Caco-2 (cell line): ENCODE data around the gene GFRA4. TPM values are rescaled to one million over a fixed set of nuclear protein-coding genes. Genes with fewer than 3 reads are reported as not detected.

ENCODE experiments used
- BruUV-seq: library from RNA; stranded (reverse); fragments of 400-500 nt; replicated peaks from 2 replicates; lab custom pipeline; 2021; lab: Mats Ljungman, UMichigan
- CTCF ChIA-PET: fragments of 300-600 bp; sonication (Branson Sonifier 250); formaldehyde crosslinking; loops from one replicate; lab custom pipeline; 2022; ENCODE audit warnings: antibody characterized with exemption; lab: Charles Lee
- POLR2A ChIA-PET: fragments of 300-600 bp; sonication (Branson Sonifier 250); formaldehyde crosslinking; loops from one replicate; lab custom pipeline; 2022; ENCODE audit warnings: antibody characterized with exemption; lab: Charles Lee
- DNase-seq, 2 experiments: peaks; one replicate each; pipeline versions ENCODE4 v3.0.0 to v3.0.0-alpha.2; 2020 to 2022
- H3K27me3 ChIP-seq: replicated peaks from 2 replicates; pipeline ENCODE4 v1.6.0; 2011; ENCODE audit warnings: low read length; ENCODE audit not compliant: control insufficient read depth, insufficient read depth
- H3K36me3 ChIP-seq: 2 replicates; pipeline ENCODE4 v1.5.1; 2011; ENCODE audit warnings: low read length; ENCODE audit not compliant: control insufficient read depth, insufficient read depth
- H3K4me1 ChIP-seq: fragments of 250-450 bp; sonication (Bioruptor Pico); 2 replicates; pipeline ENCODE4 v1.5.1; 2020; ENCODE audit warnings: mild to moderate bottlenecking
- H3K4me3 ChIP-seq: 2 replicates; pipeline ENCODE4 v1.5.1; 2011; ENCODE audit warnings: low read depth, mild to moderate bottlenecking, control low read depth, low read length
- H3K9me3 ChIP-seq: fragments of 250-450 bp; sonication (Bioruptor Pico); 2 replicates; pipeline ENCODE4 v1.5.1; 2020; ENCODE audit warnings: mild to moderate bottlenecking, moderate library complexity
- H3K27ac Mint-ChIP-seq: one replicate; pipeline ENCODE4 v1.8.0; 2022; ENCODE audit warnings: mixed read lengths; ENCODE audit not compliant: unreplicated experiment
- H3K27me3 Mint-ChIP-seq: one replicate; pipeline ENCODE4 v1.8.0; 2022; ENCODE audit warnings: mixed read lengths; ENCODE audit not compliant: insufficient read depth, unreplicated experiment
- H3K36me3 Mint-ChIP-seq: one replicate; pipeline ENCODE4 v1.8.0; 2022; ENCODE audit warnings: mild to moderate bottlenecking, mixed read lengths; ENCODE audit not compliant: insufficient read depth, unreplicated experiment
- H3K4me1 Mint-ChIP-seq: one replicate; pipeline ENCODE4 v1.8.0; 2022; ENCODE audit warnings: low read depth, mixed read lengths; ENCODE audit not compliant: unreplicated experiment
- H3K4me3 Mint-ChIP-seq: one replicate; pipeline ENCODE4 v1.8.0; 2022; ENCODE audit warnings: mild to moderate bottlenecking, moderate library complexity, mixed read lengths; ENCODE audit not compliant: unreplicated experiment
- H3K9me3 Mint-ChIP-seq: one replicate; pipeline ENCODE4 v1.8.0; 2022; ENCODE audit warnings: mixed read lengths; ENCODE audit not compliant: unreplicated experiment
- CTCF ChIP-seq, 2 experiments: fragments of 200-600 bp in 1 of 2; IDR thresholded peaks; 1 replicate in 1 of 2; 2 replicates in 1 of 2; pipeline versions ENCODE4 v1.5.1 to v1.8.0; 2011 to 2022; ENCODE audit warnings: antibody characterized with exemption in 1 of 2, control low read depth in 1 of 2, inconsistent platforms in 1 of 2, low read depth in 1 of 2, low read length in 1 of 2, mild to moderate bottlenecking in 1 of 2, moderate library complexity in 1 of 2; ENCODE audit not compliant: insufficient read depth in 1 of 2, severe bottlenecking in 1 of 2, unreplicated experiment in 1 of 2
- intact Hi-C: fragments of 100-400 bp; cut with micrococcal nuclease; formaldehyde crosslinking; loops from one replicate; pipeline ENCODE4 v1.10.0; 2022; ENCODE audit not compliant: unreplicated experiment
- total RNA-seq: library from RNA; stranded (reverse); gene quantifications from 2 replicates; pipeline ENCODE4 v1.2.3, GENCODE V29; 2022

Gene GFRA4
- total RNA-seq, 1 experiment from 2014 or later: not detected

- CTCF ChIA-PET: interaction anchor here (1.1 kb wide), 1 partner anchor 65 kb away, joined by 3 read pairs; no protein-coding TSS in a partner anchor
- intact Hi-C loops: no loop called here
Measured at GRCh38 chr20:3611901-3612300, 51.3 kb downstream of the GFRA4 start.

More at GRCh38 chr20:3611901-3612300, 51.3 kb downstream of the GFRA4 start:
- H3K4me1 Mint-ChIP-seq: no peaks in the 10 kb centered on the region
- no peaks in the 10 kb centered on the region for H3K27me3 Mint-ChIP-seq
- H3K36me3 Mint-ChIP-seq: no peaks in the 10 kb centered on the region
- POLR2A ChIA-PET: no interaction called here
- H3K4me3 Mint-ChIP-seq: no peak overlapping the region
- Histone ChIP-seq H3K4me1 (no peaks in the 10 kb centered on the region), H3K36me3 (no peaks in the 10 kb centered on the region), H3K27me3 (no peaks in the 10 kb centered on the region), H3K4me3 (no peak overlapping the region), H3K9me3 (no peaks in the 10 kb centered on the region)
- BruUV-seq: no TSS peak
- no peaks in the 10 kb centered on the region for H3K9me3 Mint-ChIP-seq
- H3K27ac Mint-ChIP-seq: no peak overlapping the region
- no peak for TF ChIP-seq CTCF (IDR thresholded peaks at IDR 0.05; ENCODE audit: insufficient read depth in 1 of 2, low read depth in 1 of 2, low read length in 1 of 2, severe bottlenecking in 1 of 2, unreplicated experiment in 1 of 2)
- DNase-seq: no peak

Other genes with a start within 250 kb of the GFRA4 start
- gene ATRN, start 192.4 kb downstream of the GFRA4 start, total RNA-seq: 39.3 and 41.4 TPM in 2 replicates
- 0.12 and 0.23 TPM in 2 replicates for gene ADAM33, start 18.6 kb upstream of the GFRA4 start, total RNA-seq
- gene SIGLEC1, start 49.2 kb upstream of the GFRA4 start, total RNA-seq: not detected in 2 replicates
- gene HSPA12B, start 69.3 kb upstream of the GFRA4 start, total RNA-seq: not detected in 2 replicates
- gene ADISSP, start 104.4 kb upstream of the GFRA4 start, total RNA-seq: 54.7 and 56.1 TPM in 2 replicates
- gene SPEF1, start 118.0 kb upstream of the GFRA4 start, total RNA-seq: not detected in 2 replicates
- gene CENPB, start 123.3 kb upstream of the GFRA4 start, total RNA-seq: 72.7 and 84.3 TPM in 2 replicates
- 59.0 and 66.7 TPM in 2 replicates for gene CDC25B, start 132.9 kb upstream of the GFRA4 start, total RNA-seq
- 14.9 and 17.3 TPM in 2 replicates for gene AP5S1, start 157.1 kb upstream of the GFRA4 start, total RNA-seq
- gene MAVS, start 183.4 kb upstream of the GFRA4 start, total RNA-seq: 49.3 and 56.4 TPM in 2 replicates
- 55.8 and 58.3 TPM in 2 replicates for gene PANK2, start 226.0 kb upstream of the GFRA4 start, total RNA-seq